Measurements from ENCODE around the gene COBL. TPM values are rescaled to one million over a fixed set of nuclear protein-coding genes. Genes with fewer than 3 reads are reported as not detected.

COBL gene
- total RNA-seq, 2 experiments from 2014 or later = not detected

DNA sequence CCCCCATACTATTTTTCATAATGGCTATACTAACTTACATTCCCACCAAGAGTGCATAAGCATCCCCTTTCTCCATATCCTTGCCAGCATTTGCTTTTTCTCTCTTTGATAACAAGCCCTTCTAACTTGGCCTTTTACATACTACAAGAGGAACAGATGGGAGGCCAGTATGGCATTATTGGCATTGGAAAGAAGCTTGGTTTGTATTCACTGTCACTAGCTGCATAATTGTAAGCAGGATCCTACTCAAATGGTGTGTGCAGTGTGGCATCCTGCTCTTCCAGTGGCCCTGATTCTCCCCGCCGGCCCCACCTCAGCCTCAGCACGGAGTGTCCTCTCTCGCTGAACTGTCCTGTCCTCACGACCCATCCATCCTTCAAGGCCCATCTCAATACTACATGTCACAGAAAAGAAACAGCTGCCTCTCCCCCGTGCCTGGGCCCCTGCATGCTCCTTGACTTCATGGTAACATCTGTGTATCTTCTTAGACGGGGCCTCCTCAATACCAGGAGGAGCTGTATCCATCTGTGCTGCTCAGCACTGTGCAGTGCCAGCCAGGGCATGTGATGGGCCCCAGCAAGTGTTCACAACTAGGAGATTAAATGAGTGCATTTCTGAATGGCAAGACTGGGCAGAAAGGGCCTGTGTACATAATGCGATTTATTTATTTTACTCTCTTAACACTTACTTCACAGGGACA is 205.2 kb downstream of the COBL start:
- no peaks in the 10 kb centered on the region for H3K4me1 Mint-ChIP-seq
- H3K4me3 Mint-ChIP-seq = no peak overlapping the region
- peaks cover 2% of the 10 kb centered on the region for H3K9me3 Mint-ChIP-seq
- peaks cover 11% of the 10 kb centered on the region for H3K27me3 Mint-ChIP-seq
- no peaks in the 10 kb centered on the region for H3K36me3 Mint-ChIP-seq (ENCODE audit: low read depth)
- DNase-seq = no peak
- POLR2A ChIA-PET = no interaction called here
- CTCF ChIA-PET = no interaction called here
- H3K27ac Mint-ChIP-seq = no peak overlapping the region

GRCh38 chr7:51108134-51108533 is 208.5 kb downstream of the COBL start:
- ChIA-PET POLR2A (no interaction called here), CTCF (no interaction called here)
- Mint-ChIP-seq H3K4me3 (no peak overlapping the region), H3K36me3 (ENCODE audit: low read depth) (no peaks in the 10 kb centered on the region), H3K27me3 (no peaks in the 10 kb centered on the region), H3K27ac (no peak overlapping the region), H3K4me1 (no peaks in the 10 kb centered on the region), H3K9me3 (no peaks in the 10 kb centered on the region)
- no peak for DNase-seq

- Mint-ChIP-seq H3K4me1 (no peaks in the 10 kb centered on the region), H3K4me3 (no peak overlapping the region), H3K27ac (no peak overlapping the region), H3K9me3 (no peaks in the 10 kb centered on the region), H3K27me3 (peaks cover 5% of the 10 kb centered on the region), H3K36me3 (ENCODE audit: low read depth) (no peaks in the 10 kb centered on the region)
- CTCF ChIA-PET = no interaction called here
- POLR2A ChIA-PET = no interaction called here
- DNase-seq = no peak
Observed at GRCh38 chr7:51104278-51104677, 212.3 kb downstream of the COBL start.

DNA sequence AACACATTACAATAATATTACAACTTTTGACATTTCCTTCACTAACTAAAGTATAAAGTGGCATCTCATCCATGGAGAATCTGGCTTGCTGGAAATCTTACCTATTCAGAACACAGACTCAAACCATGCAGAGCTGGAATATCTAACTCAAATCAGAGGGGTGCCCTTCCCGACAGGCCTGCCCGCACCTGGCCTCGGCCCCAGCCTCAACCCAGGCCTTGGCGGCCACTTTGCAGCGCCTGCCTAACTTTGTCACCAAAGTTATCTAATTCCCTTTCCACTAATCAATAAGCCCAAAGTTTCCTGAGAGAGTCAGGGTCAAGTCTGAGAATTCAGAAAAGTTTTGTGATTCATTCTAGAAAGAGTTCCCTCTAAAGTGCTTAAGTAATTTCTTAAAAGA is 212.9 kb downstream of the COBL start:
- Mint-ChIP-seq H3K27me3 (peaks cover 5% of the 10 kb centered on the region), H3K9me3 (no peaks in the 10 kb centered on the region), H3K36me3 (ENCODE audit: low read depth) (no peaks in the 10 kb centered on the region), H3K4me1 (no peaks in the 10 kb centered on the region), H3K27ac (no peak overlapping the region), H3K4me3 (no peak overlapping the region)
- POLR2A ChIA-PET = no interaction called here
- no peak for DNase-seq
- CTCF ChIA-PET = no interaction called here

GRCh38 chr7:51102828-51103227 is 213.8 kb downstream of the COBL start:
- POLR2A ChIA-PET = no interaction called here
- no peak for DNase-seq
- peaks cover 7% of the 10 kb centered on the region for H3K27me3 Mint-ChIP-seq
- no peak overlapping the region for H3K27ac Mint-ChIP-seq
- no peaks in the 10 kb centered on the region for H3K9me3 Mint-ChIP-seq
- no peak overlapping the region for H3K4me3 Mint-ChIP-seq
- no peaks in the 10 kb centered on the region for H3K36me3 Mint-ChIP-seq (ENCODE audit: low read depth)
- H3K4me1 Mint-ChIP-seq = no peaks in the 10 kb centered on the region
- CTCF ChIA-PET = no interaction called here

DNA sequence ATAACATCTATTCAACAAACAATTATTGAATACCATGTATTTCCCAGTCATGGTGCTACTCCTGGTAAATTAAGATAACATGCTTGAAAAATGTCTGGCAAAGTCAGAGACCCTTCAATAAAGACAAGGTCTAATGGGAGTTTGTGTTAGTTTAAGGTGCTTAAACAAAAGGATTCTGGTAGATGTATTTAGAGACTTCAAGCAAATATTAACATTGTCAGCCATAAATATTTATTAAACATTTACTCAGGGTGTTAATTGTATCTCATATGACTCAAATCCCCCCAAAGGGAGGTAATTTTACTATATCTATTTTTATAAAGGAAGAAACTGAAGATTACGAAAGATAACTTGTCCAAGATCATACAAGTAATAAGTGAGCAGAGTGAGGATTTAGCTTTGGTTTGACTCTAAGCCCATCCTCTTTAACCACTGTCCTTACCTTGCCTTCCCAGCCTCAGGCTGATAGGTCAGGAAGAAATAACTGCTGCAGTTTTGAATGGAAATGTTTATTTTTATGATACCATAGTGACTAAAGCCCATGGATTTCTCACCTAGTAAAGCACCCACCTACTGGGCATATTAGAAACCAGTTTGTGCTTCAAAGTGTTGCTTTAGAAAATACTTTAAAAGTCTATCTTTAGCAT is 215.4 kb downstream of the COBL start:
- H3K36me3 Mint-ChIP-seq (ENCODE audit: low read depth) = no peaks in the 10 kb centered on the region

GRCh38 chr7:51090411-51090810 is 226.2 kb downstream of the COBL start:
- Mint-ChIP-seq H3K36me3 (ENCODE audit: low read depth) (no peaks in the 10 kb centered on the region), H3K27me3 (peaks cover 15% of the 10 kb centered on the region), H3K27ac (no peak overlapping the region), H3K9me3 (peaks cover 9% of the 10 kb centered on the region), H3K4me3 (no peak overlapping the region), H3K4me1 (no peaks in the 10 kb centered on the region)
- DNase-seq = no peak
- POLR2A ChIA-PET = no interaction called here
- CTCF ChIA-PET = interaction anchor here (0.8 kb wide), 1 partner anchor 90 kb away, joined by 3 read pairs; no protein-coding TSS in a partner anchor

More for the DNA sequence above, 215.4 kb downstream of the COBL start:
- no peak overlapping the region for H3K27ac Mint-ChIP-seq
- peaks cover 11% of the 10 kb centered on the region for H3K27me3 Mint-ChIP-seq
- H3K9me3 Mint-ChIP-seq = no peaks in the 10 kb centered on the region
- H3K4me1 Mint-ChIP-seq = no peaks in the 10 kb centered on the region
- ChIA-PET POLR2A (no interaction called here), CTCF (no interaction called here)
- H3K4me3 Mint-ChIP-seq = no peak overlapping the region
- DNase-seq = no peak

DNA sequence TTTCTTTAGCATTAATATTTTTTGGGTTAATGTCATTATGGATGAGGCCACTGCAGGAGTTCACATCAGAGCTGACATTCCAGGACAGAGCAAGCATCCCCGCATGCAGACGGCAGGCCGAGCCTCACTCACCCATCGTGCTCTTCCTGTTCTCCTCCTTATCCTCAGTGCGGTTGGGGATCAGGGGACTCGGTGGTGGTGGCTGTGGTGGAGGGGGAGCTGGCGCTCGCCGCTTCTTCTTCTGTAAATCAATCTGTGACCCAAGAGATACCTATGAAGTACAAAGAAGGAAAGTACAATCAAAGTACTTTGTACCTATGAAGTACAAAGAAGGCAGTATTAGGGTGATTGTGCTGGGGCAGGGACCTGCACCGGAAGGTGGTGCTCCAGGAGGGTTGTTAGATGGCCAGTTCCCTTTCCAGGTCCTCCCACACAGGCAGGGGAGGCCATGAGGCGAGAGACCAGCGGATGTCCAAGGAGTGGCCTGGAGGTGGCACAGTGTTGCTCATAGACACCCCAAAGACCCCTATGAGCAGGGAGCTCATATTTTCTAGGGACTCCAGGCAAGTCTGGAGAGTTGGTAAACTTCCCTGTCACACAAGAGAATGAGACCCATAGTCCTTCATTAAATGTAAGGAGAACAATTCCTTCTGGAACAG is 231.4 kb downstream of the COBL start:
- no peak for DNase-seq
- Mint-ChIP-seq H3K9me3 (no peaks in the 10 kb centered on the region), H3K27me3 (peaks cover 4% of the 10 kb centered on the region), H3K4me3 (no peak overlapping the region), H3K27ac (no peak overlapping the region), H3K4me1 (no peaks in the 10 kb centered on the region), H3K36me3 (ENCODE audit: low read depth) (no peaks in the 10 kb centered on the region)
- ChIA-PET CTCF (interaction anchor here (1.4 kb wide), 1 partner anchor 76 kb away, joined by 3 read pairs; no protein-coding TSS in a partner anchor), POLR2A (no interaction called here)

- no peaks in the 10 kb centered on the region for H3K9me3 Mint-ChIP-seq
- H3K4me1 Mint-ChIP-seq = no peaks in the 10 kb centered on the region
- peaks cover 4% of the 10 kb centered on the region for H3K27me3 Mint-ChIP-seq
- H3K36me3 Mint-ChIP-seq (ENCODE audit: low read depth) = no peaks in the 10 kb centered on the region
- H3K4me3 Mint-ChIP-seq = no peak overlapping the region
- ChIA-PET POLR2A (no interaction called here), CTCF (no interaction called here)
- no peak overlapping the region for H3K27ac Mint-ChIP-seq
- DNase-seq = no peak
Observed at GRCh38 chr7:51084121-51084520, 232.5 kb downstream of the COBL start.

DNA sequence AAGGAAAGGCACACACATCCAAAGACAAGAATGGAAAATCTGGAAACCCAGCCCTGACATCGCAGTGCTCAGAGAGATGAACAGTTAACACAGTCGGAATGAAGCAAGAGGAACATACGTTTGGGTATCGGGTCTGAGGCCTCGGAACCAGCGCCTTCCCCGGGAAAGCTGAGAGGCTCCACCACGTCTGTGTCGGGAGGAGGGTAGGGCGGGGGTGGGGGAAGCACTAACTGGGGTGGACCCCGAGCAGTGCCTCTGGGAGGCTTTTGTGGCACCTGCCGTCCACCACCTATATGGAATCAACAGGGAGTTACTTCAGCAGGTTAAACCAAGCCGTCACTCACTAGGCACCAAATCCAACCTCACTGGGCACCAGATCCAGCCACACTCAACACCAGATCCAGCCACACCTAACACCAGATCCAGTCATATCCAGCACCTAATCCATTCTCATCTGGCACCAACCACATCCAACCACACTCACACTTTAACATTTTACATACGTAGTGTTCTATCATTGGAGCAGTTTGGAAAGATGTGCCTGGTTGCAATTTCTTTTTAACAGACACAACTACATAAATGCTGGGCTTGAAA is 233.6 kb downstream of the COBL start:
- CTCF ChIA-PET = interaction anchor here (1.1 kb wide), 1 partner anchor 58 kb away, joined by 3 read pairs; no protein-coding TSS in a partner anchor
- Mint-ChIP-seq H3K27me3 (peaks cover 4% of the 10 kb centered on the region), H3K9me3 (no peaks in the 10 kb centered on the region), H3K36me3 (ENCODE audit: low read depth) (no peaks in the 10 kb centered on the region), H3K4me1 (no peaks in the 10 kb centered on the region), H3K4me3 (no peak overlapping the region), H3K27ac (no peak overlapping the region)
- no peak for DNase-seq
- POLR2A ChIA-PET = no interaction called here

GRCh38 chr7:51082096-51082840 is 234.3 kb downstream of the COBL start:
- CTCF ChIA-PET = interaction anchor here (1.1 kb wide), 1 partner anchor 59 kb away, joined by 3 read pairs; no protein-coding TSS in a partner anchor
- H3K4me3 Mint-ChIP-seq = no peak overlapping the region

DNA sequence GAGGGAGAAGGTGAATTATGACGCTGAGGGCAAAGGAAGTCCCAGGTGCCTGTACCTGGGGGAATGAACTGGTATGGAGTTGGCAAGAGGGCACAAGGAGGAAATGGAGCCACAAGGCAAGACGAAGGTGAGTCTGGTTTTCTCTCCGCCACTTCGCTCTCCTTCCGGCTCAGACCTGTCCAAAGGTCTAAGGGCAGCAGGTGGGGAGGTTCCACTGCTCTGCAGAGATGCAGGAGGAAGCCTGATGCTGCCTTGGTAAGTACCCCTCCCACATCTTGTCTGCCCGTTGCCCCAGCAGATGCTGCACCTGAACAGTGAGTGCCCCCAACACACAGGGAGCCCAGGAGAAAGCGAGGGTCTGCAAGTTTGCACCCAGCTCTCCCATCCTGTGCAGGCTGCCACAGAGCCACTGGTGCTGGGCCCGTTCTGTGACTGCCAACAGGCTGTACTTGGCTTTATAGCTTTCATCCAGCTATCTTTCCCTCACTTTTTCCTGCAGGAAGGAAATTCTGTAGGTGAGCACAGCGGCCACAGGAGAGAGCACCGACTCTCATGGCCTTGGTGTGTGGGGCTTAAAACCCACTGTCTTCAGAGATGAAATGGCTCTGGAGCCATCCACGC is 235.2 kb downstream of the COBL start:
- Mint-ChIP-seq H3K9me3 (no peaks in the 10 kb centered on the region), H3K27ac (no peak overlapping the region), H3K36me3 (ENCODE audit: low read depth) (no peaks in the 10 kb centered on the region), H3K4me1 (no peaks in the 10 kb centered on the region), H3K27me3 (peaks cover 1% of the 10 kb centered on the region), H3K4me3 (no peak overlapping the region)
- ChIA-PET POLR2A (no interaction called here), CTCF (no interaction called here)
- DNase-seq = no peak

More at GRCh38 chr7:51082096-51082840, 234.3 kb downstream of the COBL start:
- H3K27me3 Mint-ChIP-seq = peaks cover 4% of the 10 kb centered on the region
- no peak overlapping the region for H3K27ac Mint-ChIP-seq
- POLR2A ChIA-PET = no interaction called here
- H3K4me1 Mint-ChIP-seq = no peaks in the 10 kb centered on the region
- DNase-seq = no peak
- no peaks in the 10 kb centered on the region for H3K9me3 Mint-ChIP-seq
- H3K36me3 Mint-ChIP-seq (ENCODE audit: low read depth) = no peaks in the 10 kb centered on the region

Data from activated CD4-positive, alpha-beta memory T cell treated with anti-CD3 and anti-CD28 coated beads, Interleukin-2, amount 10 ng/mL, durations not matched to agents 7 days and 5 days (primary cell).